ENCODE results near the gene LAMC1.

The LAMC1 gene

DNA sequence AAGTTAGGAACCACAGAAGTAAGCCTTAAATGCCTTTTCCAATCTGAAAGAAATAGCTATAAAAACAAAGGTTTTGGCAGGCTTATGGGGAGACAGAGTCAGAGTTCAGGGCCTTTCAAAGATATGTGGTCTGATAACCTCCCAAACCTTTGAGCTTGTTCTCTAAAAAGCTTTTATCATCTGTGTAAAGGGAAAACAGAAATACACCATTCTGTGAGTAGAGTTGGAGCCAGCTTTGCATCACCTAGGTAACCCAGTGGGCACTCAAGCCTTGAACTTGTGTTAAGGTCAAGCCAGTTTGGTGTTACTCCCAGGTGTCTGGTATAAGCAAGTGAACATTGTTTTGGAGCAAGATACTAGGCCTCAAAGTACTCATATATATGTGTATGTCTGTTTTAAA, 50.1 kb downstream of the LAMC1 start:
- in situ Hi-C loops (cut with HindIII; ENCODE audit: low sequenced_read_pairs): no loop called here
- H3K4me3 ChIP-seq (ENCODE audit: low read depth, low read length): no peak overlapping the region
- TF ChIP-seq CTCF (IDR thresholded peaks at IDR 0.05; ENCODE audit: low read depth, low read length): no peak
- no peak for DNase-seq (ENCODE audit: low read depth, low spot score)

DNA sequence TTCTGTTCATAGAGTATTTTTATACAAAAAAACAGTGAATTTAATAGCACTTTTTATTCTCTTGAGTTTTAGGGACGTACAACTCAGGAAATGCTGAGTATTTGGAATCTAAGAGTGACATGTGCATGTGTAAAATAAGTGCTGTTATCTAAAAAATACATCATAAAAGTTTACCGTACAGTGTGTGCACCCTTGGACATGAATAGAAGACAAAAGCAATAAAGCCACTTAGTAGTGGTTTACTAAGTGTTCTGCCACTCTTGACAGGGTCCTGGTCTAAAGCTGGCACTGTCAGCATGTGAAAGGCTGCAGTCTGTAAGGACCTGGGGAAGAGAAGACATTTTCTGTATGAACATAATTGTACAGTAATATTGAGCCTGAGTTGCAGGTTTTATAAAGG, 51.0 kb downstream of the LAMC1 start:
- H3K4me3 ChIP-seq (ENCODE audit: low read depth, low read length): no peak overlapping the region
- in situ Hi-C loops (cut with HindIII; ENCODE audit: low sequenced_read_pairs): no loop called here
- TF ChIP-seq CTCF (IDR thresholded peaks at IDR 0.05; ENCODE audit: low read depth, low read length): no peak
- DNase-seq (ENCODE audit: low read depth, low spot score): no peak

GRCh38 chr1:183075861-183076260, 52.6 kb downstream of the LAMC1 start:
- DNase-seq (ENCODE audit: low read depth, low spot score): peak; percentile 26
- no peak overlapping the region for H3K4me3 ChIP-seq (ENCODE audit: low read depth, low read length)
- TF ChIP-seq CTCF (IDR thresholded peaks at IDR 0.05; ENCODE audit: low read depth, low read length): no peak
- in situ Hi-C loops (cut with HindIII; ENCODE audit: low sequenced_read_pairs): no loop called here

DNA sequence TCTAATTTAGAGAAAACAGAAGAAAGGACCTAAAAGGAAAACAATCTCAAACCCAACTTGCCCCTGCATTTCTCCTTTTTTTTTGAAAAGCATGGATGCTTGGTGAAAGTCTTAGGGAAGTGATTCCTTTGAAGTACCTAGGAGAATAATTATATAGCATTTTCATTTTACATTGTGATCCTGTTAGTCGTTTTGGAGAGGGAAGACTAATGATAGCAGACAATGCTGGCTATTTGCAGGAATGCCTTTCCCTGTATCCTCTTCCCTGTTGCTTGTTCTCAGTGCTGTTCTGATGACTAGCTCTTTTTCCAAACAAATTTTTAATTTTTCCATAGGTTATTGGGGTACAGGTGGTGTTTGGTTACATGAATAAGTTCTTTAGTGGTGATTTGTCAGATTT, 53.9 kb downstream of the LAMC1 start:
- in situ Hi-C loops (cut with HindIII; ENCODE audit: low sequenced_read_pairs): no loop called here
- no peak overlapping the region for H3K4me3 ChIP-seq (ENCODE audit: low read depth, low read length)
- no peak for TF ChIP-seq CTCF (IDR thresholded peaks at IDR 0.05; ENCODE audit: low read depth, low read length)
- no peak for DNase-seq (ENCODE audit: low read depth, low spot score)

DNA sequence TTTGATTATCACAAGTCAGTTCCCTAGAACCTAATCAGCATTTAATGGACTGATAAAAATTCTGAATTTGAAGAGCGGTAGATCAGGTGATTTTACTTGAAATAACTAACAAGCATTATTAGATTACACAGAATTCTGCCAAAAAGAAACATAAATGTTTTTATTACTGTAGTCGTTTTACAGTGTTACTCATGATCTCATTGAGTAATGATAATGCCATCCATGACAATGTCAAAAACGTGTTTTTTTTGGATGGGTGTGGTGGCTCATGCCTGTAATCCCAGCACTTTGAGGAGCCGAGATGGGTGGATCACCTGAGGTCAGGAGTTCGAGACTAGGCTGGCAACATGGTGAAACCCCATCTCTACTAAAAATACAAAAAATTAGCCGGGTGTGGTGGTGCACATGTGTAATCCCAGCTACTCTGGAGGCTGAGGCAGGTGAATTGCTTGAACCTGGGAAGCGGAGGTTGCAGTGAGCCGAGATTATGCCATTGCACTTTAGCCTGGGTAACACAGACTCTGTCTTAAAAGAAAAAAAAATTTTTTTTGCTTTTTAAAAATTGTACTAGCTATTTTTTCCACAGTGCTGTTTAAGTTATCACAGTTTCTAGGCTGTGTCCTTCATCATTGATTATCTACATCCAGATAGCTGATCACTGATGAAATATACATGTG, 56.6 kb downstream of the LAMC1 start:
- TF ChIP-seq CTCF (IDR thresholded peaks at IDR 0.05; ENCODE audit: low read depth, low read length): no peak
- no peak overlapping the region for H3K4me3 ChIP-seq (ENCODE audit: low read depth, low read length)
- in situ Hi-C loops (cut with HindIII; ENCODE audit: low sequenced_read_pairs): no loop called here
- DNase-seq (ENCODE audit: low read depth, low spot score): no peak

DNA sequence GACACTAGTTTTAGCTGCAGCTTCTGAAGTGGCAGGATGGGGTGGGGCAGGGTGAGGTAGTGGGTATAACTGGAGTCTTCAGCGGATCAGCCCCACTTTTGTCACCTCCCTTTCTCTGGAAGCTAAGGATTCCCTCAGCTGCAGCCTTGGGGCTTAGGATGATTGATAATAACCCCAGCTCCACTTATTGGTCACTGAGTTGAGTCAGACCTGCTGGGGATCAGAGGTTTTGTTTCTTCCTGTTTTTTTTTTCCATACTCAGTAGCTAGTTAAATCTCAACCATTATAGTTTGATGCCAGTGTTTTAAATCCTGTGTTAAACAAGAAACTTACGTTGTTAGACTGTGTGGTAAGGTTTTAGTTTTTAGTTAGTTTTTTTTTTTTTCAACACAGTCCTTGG, 57.2 kb downstream of the LAMC1 start:
- TF ChIP-seq CTCF (IDR thresholded peaks at IDR 0.05; ENCODE audit: low read depth, low read length): no peak
- in situ Hi-C loops (cut with HindIII; ENCODE audit: low sequenced_read_pairs): no loop called here
- H3K4me3 ChIP-seq (ENCODE audit: low read depth, low read length): no peak overlapping the region
- peak; percentile 66 for DNase-seq (ENCODE audit: low read depth, low spot score)

All from astrocyte of the spinal cord (primary cell).